GM19025 (cell line): ENCODE measurements around the gene ITPR2.
"Not testable (repeated sequence)": the region's sequence is repeated elsewhere in the genome, so short reads cannot be mapped to it uniquely, and the experiment has no call there.

Experiments
- ATAC-seq: cut with Tn5 transposase; IDR thresholded peaks from one replicate; pipeline ENCODE4 v1.9.1; 2021; ENCODE audit warnings: mild to moderate bottlenecking, low read depth, moderate library complexity; ENCODE audit not compliant: unreplicated experiment

Gene ITPR2

DNA sequence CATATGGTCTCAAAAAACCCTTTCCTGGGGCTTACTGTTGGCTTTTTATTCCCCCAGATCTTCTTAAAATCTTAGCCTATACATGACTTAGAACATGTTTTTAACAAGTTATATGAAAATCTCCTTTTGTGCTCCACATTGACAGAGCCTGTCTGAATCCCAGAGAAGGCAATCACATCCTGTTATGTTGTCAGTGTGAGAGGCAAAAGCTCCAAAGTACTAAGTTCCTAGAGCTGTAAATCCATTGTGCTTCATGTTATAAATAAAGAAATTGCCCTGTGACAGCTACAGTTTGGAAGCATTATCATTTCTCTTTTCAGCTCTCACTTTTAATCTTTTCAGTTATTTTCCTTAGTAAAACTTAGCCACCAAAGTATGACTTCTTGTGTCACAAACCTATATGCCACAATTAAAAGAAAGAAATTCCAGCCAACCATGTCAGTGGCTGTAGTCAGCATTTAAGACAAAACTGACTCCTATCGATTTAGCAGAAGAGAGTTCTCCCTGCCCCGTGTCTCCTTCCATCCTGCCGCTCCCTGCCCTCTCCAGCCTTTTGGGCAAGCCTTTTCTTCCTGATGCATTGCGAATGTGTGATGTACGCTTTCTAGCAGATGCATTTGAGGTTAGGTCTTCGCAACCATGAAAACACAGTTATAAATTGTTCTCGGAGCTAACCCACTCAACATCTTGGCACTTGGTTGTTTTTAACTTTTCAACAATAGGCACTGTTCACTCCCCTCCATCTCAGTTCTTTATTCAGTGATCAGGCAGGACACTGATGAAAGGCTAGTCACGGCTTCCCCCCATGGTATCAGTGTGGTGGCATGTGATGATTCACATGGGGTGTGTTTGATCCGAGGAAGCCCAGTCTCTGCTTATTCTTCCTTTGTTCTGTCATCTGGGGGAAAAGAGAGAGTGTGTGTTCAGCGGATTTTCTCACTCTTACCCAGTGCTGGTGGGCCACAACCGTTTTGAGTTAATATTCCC lies 494.1 kb downstream of the ITPR2 start:
- no peak for ATAC-seq

DNA sequence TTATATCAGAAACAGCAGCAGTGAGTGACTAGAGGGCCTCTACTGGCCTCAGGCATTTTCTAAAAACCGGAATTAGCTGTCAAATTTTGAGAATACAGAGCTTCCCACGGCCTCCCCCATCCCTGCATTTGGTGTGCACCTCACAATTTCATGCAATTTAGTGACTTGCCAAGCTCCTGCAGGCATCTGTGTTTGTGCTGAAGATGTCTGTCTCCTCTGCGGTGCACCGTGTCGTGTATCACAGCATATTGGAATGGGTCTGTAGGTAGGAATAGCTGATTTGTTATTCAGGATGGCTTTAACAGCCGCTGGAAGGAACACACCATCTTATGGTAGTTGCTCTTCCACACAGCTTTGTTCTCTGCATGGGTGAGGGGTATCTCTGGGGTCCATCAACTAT lies 497.3 kb downstream of the ITPR2 start:
- ATAC-seq = no peak

DNA sequence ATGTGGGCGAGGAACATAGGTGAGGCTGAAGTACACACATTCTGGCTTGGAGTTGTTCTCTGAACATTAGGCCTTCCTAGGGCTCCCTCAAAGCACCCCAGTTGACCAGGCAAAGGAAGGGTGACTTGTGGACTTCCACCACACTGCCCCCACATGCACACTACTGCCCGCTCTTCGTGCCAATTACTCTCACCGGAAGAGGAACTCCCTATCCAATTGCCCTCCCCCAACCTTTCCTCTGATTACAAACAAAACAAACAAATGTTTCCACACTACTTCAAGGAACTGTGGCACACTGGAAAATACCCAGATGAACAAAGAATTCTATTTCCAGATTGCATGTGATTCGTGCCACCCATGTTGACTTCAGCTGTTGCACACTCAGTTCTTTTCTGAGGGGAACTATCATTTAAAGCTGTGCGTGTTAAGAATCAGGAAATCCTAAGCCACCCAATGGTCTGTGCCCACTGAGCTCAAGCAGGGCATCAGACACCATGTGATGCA lies 498.3 kb downstream of the ITPR2 start:
- ATAC-seq = no peak

DNA sequence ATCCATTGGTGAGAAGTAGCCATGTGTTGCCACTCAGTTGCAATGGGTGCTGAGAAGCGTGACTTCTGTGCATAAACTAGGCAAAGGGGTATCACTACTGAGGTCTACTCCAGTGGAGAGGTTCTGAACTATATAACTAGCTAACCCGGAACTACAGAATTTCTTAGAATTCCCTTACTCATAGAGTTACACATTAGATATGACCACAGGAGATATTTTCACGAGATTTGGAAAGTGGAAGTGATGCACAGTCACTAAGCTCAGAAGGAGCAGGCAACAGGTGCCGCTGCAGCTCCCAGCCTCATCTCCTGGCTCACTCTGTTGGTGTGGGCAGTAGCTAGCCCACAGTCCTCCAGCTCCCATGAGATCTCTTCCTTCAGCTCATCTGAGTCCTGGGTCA lies 501.0 kb downstream of the ITPR2 start:
- no peak for ATAC-seq

DNA sequence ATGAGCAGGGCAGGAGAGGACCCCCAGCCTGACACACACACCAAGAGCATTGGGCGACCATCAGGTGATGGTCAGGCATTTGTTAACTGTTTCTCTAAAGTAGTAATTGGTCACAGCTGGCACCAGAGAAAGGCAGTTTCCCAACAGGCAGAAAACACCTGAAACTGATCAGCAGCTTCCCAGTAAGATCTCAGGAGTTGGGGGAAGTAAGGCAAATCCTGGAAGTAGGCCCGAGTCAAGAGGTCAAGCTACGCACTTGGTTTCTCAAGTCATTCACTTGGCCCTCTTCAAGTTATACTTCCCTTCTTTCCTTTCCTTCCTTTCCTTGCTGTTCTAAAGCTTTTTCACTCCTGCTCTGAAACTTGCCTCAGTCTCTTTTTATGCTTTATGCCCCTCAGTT lies 501.9 kb downstream of the ITPR2 start:
- no peak for ATAC-seq

DNA sequence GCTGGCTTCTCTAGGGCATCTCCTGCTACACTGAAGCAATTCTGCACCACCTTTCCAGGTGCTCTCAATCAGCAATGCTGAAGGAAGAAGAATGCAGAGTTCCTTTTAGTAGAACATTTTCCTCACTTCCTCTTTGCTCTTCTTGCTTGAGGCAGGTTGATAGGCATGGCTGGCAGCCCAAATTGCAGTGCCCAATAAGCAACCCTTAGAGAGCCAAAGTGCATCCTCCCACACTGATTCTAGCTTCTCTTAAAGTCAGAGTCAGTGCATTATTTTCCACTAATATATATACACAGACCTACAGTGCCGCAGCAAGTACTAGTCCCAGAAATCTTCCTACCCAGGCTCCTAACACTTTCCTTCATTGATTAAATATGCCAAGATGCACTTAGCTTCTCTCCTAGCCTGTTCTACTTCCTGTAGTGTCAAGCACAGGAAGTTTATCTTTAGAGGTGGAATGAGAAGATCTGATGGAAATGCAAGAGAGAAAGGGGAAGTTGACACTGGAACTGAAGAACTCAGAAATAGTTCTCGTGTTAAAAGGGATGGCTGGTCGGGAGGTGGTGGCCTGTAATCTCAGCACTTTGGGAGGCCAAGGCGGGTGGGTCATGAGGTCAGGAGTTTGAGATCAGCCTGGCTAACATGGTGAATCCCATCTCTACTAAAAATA lies 504.9 kb downstream of the ITPR2 start:
- no peak for ATAC-seq

DNA sequence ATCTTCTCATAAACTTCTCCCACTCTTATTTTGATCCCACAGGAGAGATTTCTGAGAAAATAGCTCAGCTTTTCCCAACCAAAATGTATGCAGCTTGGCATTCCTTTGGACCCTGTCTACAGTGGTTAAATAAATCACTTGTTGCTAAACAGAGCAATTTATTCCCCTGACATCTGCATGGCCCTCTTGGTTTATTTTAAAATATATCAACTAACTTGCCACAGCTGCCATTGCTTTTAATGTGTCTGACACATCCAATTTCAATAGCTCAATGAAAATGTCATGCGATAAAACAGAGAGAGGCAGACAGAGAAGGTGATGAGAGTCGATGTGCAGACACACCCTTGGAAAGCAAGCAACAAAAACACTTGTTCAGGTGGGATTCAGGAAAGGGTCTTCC lies 509.3 kb downstream of the ITPR2 start:
- ATAC-seq = no peak

DNA sequence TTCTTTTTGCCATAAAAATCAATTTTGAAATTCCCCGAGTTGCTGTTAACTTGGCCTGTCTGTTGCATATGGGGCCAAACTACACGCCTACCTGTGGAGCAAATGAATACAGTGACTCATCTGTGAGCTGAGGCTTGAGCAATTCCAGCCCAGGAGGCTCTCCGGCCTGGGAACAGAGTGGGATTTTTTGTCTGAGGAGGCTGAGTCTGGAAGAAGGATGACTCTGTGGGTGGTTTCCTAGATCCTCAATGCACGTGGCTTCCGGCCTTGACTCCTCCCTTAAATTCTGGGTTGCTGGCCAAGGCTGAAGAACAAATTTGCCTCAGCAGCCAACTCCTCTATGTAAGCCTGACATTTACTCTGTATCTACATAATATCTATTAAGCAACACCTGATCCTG lies 513.5 kb downstream of the ITPR2 start:
- no peak for ATAC-seq

DNA sequence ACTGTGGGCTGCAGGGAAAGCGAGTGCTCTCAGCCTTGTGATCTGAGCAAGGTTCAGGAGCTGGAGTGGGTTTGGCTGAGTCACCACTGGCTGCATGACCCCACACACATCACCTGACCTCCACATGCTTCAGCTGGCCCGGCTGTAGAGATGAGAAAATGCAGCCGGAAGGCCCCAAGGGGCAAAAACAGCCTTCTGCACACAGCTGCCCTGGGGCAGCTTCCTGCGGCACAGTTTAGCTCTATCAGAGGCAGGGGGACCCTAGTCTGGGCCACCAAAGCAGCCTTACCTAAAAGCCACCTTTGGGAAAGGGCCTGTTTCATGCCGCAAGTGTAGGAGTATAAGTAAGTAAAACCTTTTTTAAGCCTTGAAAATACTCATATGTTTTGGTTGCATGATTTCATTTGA lies 514.3 kb downstream of the ITPR2 start:
- peak; percentile 94 for ATAC-seq

DNA sequence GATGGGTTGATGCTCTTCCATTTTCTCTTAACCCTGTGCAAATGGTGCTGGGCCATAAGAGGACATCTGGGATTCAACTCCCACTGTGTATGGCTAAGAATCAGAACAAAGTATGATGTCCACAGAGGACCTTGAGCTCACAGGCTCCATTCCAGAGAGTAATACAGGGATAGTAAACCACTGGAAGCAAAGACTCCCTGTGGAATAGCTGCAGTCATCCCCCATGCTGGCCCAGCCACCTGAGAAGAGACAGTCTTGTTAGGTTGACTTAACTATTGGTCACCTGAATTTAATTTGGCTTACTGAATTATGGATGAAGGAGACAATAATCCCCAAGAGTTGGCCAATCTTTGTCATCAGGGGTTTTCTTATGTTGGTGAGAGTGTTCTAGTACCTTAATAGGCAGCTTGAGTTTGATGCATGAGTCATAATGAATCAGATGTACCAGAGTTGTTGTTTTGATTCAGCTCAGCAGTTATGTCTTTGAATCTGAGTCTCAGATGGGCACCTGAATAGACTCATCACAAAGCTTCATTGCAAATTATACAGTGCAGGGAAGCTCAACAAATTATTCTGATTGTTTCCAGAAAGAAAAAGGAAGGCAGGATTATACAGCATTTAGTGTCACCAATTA lies 514.9 kb downstream of the ITPR2 start:
- ATAC-seq = peak; percentile 42

DNA sequence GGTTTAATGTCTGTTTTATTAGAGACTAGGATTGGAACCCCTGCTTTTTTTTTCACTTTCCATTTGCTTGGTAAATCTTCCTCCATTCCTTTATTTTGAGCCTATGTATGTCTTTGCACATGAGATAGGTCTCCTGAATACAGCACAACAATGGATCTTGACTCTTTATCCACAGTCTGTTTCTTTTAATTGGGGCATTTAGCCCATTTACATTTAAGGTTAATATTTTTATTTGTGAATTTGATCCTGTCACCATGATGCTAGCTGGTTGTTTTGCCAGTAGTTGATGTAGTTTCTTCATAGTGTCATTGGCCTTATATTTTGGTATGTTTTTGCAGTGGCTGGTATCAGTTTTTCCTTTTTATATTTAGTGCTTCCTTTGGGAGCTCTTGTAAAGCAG lies 518.9 kb downstream of the ITPR2 start:
- ATAC-seq = not testable (repeated sequence)

DNA sequence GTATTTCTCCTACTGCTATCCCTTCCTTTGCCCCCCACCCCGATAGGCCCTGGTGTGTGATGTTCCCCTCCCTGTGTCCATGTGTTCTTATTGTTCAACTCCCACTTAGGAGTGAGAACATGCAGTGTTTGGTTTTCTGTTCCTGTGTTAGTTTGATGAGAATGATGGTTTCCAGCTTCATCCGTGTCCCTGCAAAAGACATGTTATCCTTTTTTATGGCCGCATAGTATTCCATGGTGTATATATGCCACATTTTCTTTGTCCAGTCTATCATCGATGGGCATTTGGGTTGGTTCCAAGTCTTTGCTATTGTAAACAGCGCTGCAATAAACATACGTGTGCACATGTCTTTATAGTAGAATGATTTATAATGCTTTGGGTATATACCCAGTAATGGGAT lies 522.5 kb downstream of the ITPR2 start:
- not testable (repeated sequence) for ATAC-seq

DNA sequence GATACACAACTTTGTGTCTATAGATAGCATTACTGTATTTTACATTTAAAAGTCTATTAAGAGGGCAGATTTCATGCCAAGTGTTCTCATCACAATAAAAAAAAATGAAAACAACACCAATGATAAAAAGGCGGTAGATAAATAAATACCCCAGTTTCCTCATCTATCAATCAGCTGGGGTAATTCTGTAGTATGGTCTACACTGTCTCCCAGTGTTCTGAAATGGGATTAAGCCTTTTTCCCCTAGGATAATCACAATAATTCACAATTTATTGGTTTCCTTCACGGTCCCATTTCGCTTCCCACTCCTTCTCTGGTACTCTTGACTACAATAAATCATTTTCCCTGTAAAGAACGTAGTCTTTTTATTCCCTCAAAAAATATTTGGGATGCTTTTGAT lies 523.4 kb downstream of the ITPR2 start:
- no peak for ATAC-seq

DNA sequence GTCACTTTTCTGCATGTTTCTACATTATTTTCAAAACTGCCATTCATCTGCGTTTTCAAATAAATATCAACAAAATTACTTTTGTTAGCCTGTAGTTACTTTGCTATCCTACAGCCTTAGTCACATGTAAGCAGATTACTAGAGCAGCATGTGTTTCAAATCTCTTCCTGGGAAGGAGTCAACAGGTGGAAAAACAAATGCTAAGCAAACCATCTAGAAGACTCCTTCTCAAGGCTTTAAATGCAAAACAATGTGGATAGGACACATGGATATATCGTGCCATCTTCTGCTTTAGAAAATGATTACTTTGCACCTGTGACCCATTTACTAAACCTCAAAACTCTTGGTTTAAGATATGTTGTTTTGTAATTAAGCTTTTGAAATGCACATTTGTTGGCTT lies 528.7 kb downstream of the ITPR2 start:
- ATAC-seq = no peak

DNA sequence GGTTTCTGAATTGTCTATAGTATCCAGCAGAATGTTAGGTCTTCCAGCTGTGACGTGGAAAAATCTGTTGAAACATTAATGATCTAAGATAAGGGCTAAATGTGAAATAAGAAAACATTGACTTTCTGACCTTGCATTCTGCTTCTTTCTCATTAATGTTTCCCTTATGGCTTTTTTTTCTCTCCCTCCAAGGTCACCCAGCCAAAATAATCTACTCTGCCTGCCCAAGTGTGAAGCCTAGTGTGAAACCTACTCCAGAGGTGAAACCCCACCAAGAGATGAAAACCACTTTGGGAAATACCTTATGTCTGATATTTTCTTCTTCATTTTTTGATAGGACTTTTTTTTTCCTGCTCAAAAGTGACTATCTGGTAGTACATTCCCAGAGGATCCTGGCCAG lies 529.6 kb downstream of the ITPR2 start:
- no peak for ATAC-seq

DNA sequence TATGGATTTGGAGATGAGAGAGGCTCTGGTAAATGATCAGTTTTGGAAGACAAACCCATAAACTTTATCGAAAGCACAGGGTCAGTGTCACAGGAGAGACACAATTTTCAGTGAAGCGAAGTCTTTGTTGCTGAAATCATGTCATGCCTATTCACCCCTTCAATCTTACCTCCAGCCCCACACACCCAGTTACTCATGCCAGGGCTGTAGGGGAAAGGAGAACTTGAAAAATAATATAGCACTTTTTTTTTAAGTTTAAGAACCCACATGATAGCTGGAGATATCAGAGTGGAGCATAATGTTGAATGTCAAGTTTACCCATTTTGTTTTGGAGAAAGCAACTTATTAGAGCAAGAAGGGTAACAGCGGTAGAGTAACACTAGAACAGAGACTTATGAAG lies 530.2 kb downstream of the ITPR2 start:
- no peak for ATAC-seq

DNA sequence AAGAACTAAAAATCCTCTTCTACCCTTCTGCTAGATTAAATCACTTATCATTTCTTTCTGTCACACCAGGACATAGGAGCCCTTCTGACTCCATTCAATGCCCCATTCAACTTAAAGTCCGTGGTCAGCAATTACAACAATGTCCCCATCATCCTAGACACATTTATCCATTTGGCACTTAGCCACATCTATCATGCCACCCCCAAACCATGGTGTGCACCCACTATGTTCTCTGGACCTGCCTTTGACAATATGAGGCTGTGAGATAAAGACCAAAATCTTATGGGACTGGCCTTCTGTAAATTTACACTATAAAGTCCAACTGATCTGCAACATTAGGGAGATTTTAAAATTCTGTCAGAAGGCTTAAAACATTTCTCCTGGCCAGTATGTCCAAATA lies 533.2 kb downstream of the ITPR2 start:
- no peak for ATAC-seq

DNA sequence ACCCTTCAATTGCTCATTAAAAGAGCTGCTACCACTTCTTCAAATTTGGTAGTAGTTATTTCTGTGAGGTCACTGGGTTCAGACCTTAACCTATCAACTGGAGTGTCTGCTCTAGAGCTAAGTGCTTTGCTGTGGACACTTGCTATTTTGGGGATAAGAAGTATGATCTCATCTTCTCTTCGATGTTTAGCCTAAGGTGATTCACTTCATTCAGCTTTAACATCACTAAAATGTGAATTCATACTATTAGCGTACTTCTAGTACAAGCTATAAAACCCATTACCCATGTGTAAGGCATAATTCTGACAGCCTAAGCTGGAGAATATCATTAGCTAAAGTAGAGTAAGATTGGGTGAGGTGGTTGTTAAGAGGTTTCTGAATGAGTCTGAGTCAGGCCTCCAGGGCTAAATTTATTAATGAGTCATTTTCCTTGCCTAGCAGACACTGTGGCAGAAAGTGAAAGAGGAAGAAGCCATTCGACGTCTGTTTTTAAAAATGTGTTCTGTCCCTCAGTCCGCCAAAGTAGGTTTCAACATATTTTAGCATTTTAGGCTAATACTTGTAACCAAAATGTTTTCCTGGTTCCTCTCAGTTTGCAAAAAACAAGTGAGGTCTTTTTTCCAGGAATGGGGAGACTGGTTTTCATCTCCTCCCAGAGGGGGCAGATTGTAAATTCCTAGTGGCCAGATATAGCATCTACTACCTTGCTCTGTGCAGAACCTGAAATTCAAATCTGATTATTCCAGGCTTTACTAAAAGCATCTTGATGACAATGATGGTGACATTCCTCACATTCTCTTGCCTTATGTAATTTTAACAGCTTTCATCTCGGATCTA lies 534.0 kb downstream of the ITPR2 start:
- ATAC-seq = peak; percentile 99

DNA sequence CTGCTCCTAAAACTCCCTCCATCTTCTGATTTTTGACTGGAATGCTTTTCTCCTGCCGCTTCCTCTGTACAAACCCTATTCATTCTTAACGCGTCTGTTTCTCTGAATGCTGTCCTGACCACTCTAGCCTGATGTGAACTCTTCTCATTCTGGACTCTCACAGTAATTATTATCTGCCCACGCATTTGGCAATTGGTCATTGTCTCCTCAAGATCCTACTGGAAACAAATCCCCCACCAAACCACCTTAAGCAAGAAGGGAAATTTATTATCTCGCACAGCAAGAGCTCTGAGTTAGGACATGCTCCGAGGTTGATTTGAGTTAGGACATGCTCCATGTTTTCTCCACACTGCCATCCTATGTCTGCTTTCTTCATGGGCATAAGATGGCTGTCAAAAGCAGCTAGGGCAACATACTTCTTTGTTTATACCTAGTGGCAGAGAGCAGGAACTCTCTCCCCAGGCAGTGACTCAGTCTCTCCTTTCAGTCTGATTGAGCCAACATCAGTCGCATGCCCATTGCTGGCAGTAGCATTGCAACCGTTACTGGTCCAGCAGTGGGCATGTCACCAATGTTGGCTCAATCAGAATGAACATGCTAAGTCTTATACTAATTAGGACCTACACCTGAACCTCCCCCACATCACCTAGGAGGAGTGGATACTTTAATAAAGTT lies 535.5 kb downstream of the ITPR2 start:
- no peak for ATAC-seq

DNA sequence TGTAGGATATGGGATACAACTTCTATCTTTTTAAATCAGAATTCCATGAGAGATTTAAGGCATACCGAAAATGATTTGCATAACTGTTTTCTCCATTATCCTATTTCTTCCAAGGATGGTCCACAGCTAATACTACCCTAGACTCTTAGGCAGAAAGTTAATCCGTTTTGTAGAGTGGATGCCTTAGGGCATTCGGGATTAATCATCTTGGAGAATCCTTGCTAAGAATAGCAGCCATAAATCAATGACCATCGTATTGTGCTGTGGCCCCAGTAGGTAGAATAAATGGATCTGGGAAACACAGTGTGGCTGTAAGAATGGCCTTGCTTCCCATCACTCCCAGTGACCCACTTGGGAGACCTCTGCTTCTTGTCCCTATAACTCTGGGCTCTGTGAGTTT lies 538.0 kb downstream of the ITPR2 start:
- ATAC-seq = no peak
